Astrocyte (in vitro differentiated cells and primary cell): ENCODE results near the gene ZDHHC12. TPM values are rescaled to one million over a fixed set of nuclear protein-coding genes. Genes with fewer than 3 reads are reported as not detected.

Experiments
- DNase-seq: peaks from one replicate; pipeline ENCODE4 v3.0.0-alpha.2; 2010; ENCODE audit warnings: low read depth
- FAIRE-seq: peaks from 2 replicates; lab custom pipeline; 2011; peaks lifted over from hg19 to GRCh38; lab: Jason Lieb, UNC
- H2AFZ ChIP-seq: 2 replicates; pipeline ENCODE4 v1.6.0; 2012; ENCODE audit warnings: low read depth, low read length, inconsistent platforms
- H3K27ac ChIP-seq: 2 replicates; pipeline ENCODE4 v1.5.1; 2011; ENCODE audit warnings: low read depth, low read length, inconsistent platforms
- H3K27me3 ChIP-seq: 2 replicates; pipeline ENCODE4 v1.6.0; 2011; ENCODE audit warnings: low read length, inconsistent platforms; ENCODE audit not compliant: insufficient read depth
- H3K36me3 ChIP-seq: 2 replicates; pipeline ENCODE4 v1.5.1; 2011; ENCODE audit warnings: low read length, inconsistent platforms; ENCODE audit not compliant: insufficient read depth
- H3K4me1 ChIP-seq: 2 replicates; pipeline ENCODE4 v1.5.1; 2011; ENCODE audit warnings: low read length, inconsistent platforms; ENCODE audit not compliant: insufficient read depth
- H3K4me2 ChIP-seq: 2 replicates; pipeline ENCODE4 v1.6.0; 2012; ENCODE audit warnings: low read length, inconsistent platforms
- H3K4me3 ChIP-seq: 2 replicates; pipeline ENCODE4 v1.5.1; 2011; ENCODE audit warnings: low read depth, mild to moderate bottlenecking, low read length, inconsistent platforms; ENCODE audit not compliant: insufficient read depth
- H3K79me2 ChIP-seq: 2 replicates; pipeline ENCODE4 v1.6.0; 2012; ENCODE audit warnings: mild to moderate bottlenecking, low read length, inconsistent platforms; ENCODE audit not compliant: insufficient read depth
- H3K9ac ChIP-seq: 2 replicates; pipeline ENCODE4 v1.6.0; 2012; ENCODE audit warnings: mild to moderate bottlenecking, low read length, inconsistent platforms
- H3K9me3 ChIP-seq: 2 replicates; pipeline ENCODE4 v1.5.1; 2012; ENCODE audit warnings: low read depth, mild to moderate bottlenecking, low read length, inconsistent platforms; ENCODE audit not compliant: insufficient read depth
- H4K20me1 ChIP-seq: 2 replicates; pipeline ENCODE4 v1.6.0; 2012; ENCODE audit warnings: low read length, inconsistent platforms; ENCODE audit not compliant: insufficient read depth
- H3K27ac Mint-ChIP-seq: one replicate; pipeline ENCODE4 v1.8.0; 2021; ENCODE audit warnings: mild to moderate bottlenecking, mixed read lengths; ENCODE audit not compliant: unreplicated experiment
- H3K27me3 Mint-ChIP-seq: one replicate; pipeline ENCODE4 v1.8.0; 2021; ENCODE audit warnings: low read depth, mixed read lengths; ENCODE audit not compliant: unreplicated experiment
- H3K36me3 Mint-ChIP-seq: one replicate; pipeline ENCODE4 v1.8.0; 2021; ENCODE audit warnings: low read depth, mixed read lengths; ENCODE audit not compliant: unreplicated experiment
- H3K4me1 Mint-ChIP-seq: one replicate; pipeline ENCODE4 v1.8.0; 2021; ENCODE audit warnings: low read depth, mixed read lengths; ENCODE audit not compliant: unreplicated experiment
- H3K4me3 Mint-ChIP-seq: one replicate; pipeline ENCODE4 v1.8.0; 2021; ENCODE audit warnings: mild to moderate bottlenecking, moderate library complexity, mixed read lengths; ENCODE audit not compliant: unreplicated experiment
- H3K9me3 Mint-ChIP-seq: one replicate; pipeline ENCODE4 v1.8.0; 2021; ENCODE audit warnings: mild to moderate bottlenecking, mixed read lengths; ENCODE audit not compliant: unreplicated experiment
- CTCF ChIP-seq: IDR thresholded peaks from 2 replicates; pipeline ENCODE4 v1.5.1; 2011; ENCODE audit warnings: low read depth, mild to moderate bottlenecking, inconsistent platforms, low read length, moderate library complexity; ENCODE audit not compliant: insufficient read depth
- EZH2 ChIP-seq: IDR thresholded peaks from 2 replicates; pipeline ENCODE4 v1.6.1; 2012; ENCODE audit warnings: mild to moderate bottlenecking, low read length, inconsistent platforms; ENCODE audit not compliant: insufficient read depth
- total RNA-seq: library from RNA; stranded (reverse); gene quantifications from 2 replicates; pipeline ENCODE4 v1.2.1, GENCODE V29; 2021

ZDHHC12 gene
- total RNA-seq, 1 donor from 2014 or later, result 23.7 TPM

GRCh38 chr9:128742401-128742800 lies 18.5 kb upstream of the ZDHHC12 start:
- H3K36me3 Mint-ChIP-seq, result peaks cover 10% of the 10 kb centered on the region
- H3K27ac Mint-ChIP-seq, result no peak overlapping the region
- H3K27me3 Mint-ChIP-seq, result no peaks in the 10 kb centered on the region
- Histone ChIP-seq H3K9ac (no peak overlapping the region), H3K79me2 (no peaks in the 10 kb centered on the region), H3K27me3 (no peaks in the 10 kb centered on the region), H3K4me2 (no peak overlapping the region), H3K4me1 (no peaks in the 10 kb centered on the region), H3K9me3 (no peaks in the 10 kb centered on the region), H3K4me3 (no peak overlapping the region), H2AFZ (no peak overlapping the region), H4K20me1 (no peaks in the 10 kb centered on the region), H3K27ac (no peak overlapping the region), H3K36me3 (no peaks in the 10 kb centered on the region)
- TF ChIP-seq CTCF, result no peak
- TF ChIP-seq EZH2, result no peak
- DNase-seq (no peak), FAIRE-seq (no peak)
- no peaks in the 10 kb centered on the region for H3K4me1 Mint-ChIP-seq
- no peaks in the 10 kb centered on the region for H3K9me3 Mint-ChIP-seq
- H3K4me3 Mint-ChIP-seq, result no peak overlapping the region

GRCh38 chr9:128735373-128735772 lies 11.4 kb upstream of the ZDHHC12 start:
- no peaks in the 10 kb centered on the region for H3K79me2 ChIP-seq
- no peak overlapping the region for H3K9ac ChIP-seq
- Mint-ChIP-seq H3K4me3 (no peak overlapping the region), H3K36me3 (peaks cover 7% of the 10 kb centered on the region), H3K4me1 (no peaks in the 10 kb centered on the region), H3K27ac (no peak overlapping the region), H3K9me3 (no peaks in the 10 kb centered on the region), H3K27me3 (no peaks in the 10 kb centered on the region)
- H3K27me3 ChIP-seq, result no peaks in the 10 kb centered on the region
- no peaks in the 10 kb centered on the region for H3K9me3 ChIP-seq
- FAIRE-seq, result no peak
- H3K27ac ChIP-seq, result no peak overlapping the region
- no peak for DNase-seq
- H3K4me2 ChIP-seq, result no peak overlapping the region
- H4K20me1 ChIP-seq, result no peaks in the 10 kb centered on the region
- no peaks in the 10 kb centered on the region for H3K36me3 ChIP-seq
- H2AFZ ChIP-seq, result no peak overlapping the region
- H3K4me3 ChIP-seq, result no peak overlapping the region
- TF ChIP-seq CTCF (no peak), EZH2 (no peak)
- no peaks in the 10 kb centered on the region for H3K4me1 ChIP-seq

- Mint-ChIP-seq H3K4me1 (no peaks in the 10 kb centered on the region), H3K36me3 (peaks cover 8% of the 10 kb centered on the region), H3K27me3 (no peaks in the 10 kb centered on the region), H3K27ac (no peak overlapping the region), H3K9me3 (no peaks in the 10 kb centered on the region), H3K4me3 (no peak overlapping the region)
- Histone ChIP-seq H4K20me1 (no peaks in the 10 kb centered on the region), H3K4me2 (peak overlapping the region; percentile 65), H3K4me1 (no peaks in the 10 kb centered on the region), H3K27me3 (no peaks in the 10 kb centered on the region), H3K9ac (peak overlapping the region; percentile 42), H3K79me2 (no peaks in the 10 kb centered on the region), H3K36me3 (no peaks in the 10 kb centered on the region), H3K4me3 (no peak overlapping the region), H3K27ac (peak overlapping the region; percentile 36), H2AFZ (peak overlapping the region; percentile 86), H3K9me3 (no peaks in the 10 kb centered on the region)
- DNase-seq (peak; percentile 71), FAIRE-seq (peak; percentile 52)
- TF ChIP-seq EZH2 (no peak), CTCF (peak; percentile 69)
Observed at GRCh38 chr9:128733256-128733655, 9.3 kb upstream of the ZDHHC12 start.
